ENCODE measurements around the gene GPR25.

The GPR25 gene

DNA sequence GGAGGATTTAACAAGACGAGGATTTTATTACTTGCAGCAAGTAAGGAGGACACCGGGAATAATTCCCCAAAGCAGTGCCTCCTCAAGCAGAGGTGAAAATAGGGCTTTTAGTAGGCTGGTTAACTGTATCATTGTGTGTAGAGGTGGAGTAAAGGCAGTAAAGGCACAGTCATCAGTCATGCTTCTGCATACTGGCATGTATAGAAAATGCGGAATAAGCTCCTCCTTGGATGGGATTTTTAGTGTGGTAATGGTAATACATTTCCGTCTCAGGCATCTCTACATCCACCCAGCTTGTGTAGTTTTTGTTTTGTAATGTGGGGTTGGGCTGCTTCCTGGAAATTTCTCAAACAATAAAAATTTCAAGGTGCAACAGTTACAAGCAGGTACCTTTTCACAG, 27.4 kb upstream of the GPR25 start:
- no peak for DNase-seq (ENCODE audit: extremely low read depth, low read depth)
- TF ChIP-seq, protein P1, sequence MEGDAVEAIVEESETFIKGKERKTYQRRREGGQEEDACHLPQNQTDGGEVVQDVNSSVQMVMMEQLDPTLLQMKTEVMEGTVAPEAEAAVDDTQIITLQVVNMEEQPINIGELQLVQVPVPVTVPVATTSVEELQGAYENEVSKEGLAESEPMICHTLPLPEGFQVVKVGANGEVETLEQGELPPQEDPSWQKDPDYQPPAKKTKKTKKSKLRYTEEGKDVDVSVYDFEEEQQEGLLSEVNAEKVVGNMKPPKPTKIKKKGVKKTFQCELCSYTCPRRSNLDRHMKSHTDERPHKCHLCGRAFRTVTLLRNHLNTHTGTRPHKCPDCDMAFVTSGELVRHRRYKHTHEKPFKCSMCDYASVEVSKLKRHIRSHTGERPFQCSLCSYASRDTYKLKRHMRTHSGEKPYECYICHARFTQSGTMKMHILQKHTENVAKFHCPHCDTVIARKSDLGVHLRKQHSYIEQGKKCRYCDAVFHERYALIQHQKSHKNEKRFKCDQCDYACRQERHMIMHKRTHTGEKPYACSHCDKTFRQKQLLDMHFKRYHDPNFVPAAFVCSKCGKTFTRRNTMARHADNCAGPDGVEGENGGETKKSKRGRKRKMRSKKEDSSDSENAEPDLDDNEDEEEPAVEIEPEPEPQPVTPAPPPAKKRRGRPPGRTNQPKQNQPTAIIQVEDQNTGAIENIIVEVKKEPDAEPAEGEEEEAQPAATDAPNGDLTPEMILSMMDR (IDR thresholded peaks at IDR 0.05; ENCODE audit: low read depth, low read length), result no peak

DNA sequence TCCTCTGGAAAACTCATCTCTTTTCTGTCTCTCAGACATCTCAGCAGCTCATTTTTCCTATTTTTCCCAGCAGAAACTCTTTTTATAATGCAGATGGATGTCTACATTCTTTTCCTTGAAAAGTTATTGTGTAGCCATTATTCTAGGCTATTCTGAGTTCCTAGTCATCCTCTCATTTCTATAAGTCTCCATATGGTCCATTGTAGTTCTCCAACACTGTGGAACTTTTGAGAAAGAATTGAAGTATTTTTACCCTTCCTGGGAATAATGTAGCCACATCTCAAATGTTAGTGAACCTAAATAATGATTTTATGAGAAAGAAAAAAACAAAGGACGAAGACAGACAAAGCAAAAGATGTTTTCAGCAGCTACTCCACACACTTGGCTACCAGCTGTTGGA, 26.4 kb upstream of the GPR25 start:
- TF ChIP-seq, protein P1 (IDR thresholded peaks at IDR 0.05; ENCODE audit: low read depth, low read length), result no peak
- no peak for DNase-seq (ENCODE audit: extremely low read depth, low read depth)

DNA sequence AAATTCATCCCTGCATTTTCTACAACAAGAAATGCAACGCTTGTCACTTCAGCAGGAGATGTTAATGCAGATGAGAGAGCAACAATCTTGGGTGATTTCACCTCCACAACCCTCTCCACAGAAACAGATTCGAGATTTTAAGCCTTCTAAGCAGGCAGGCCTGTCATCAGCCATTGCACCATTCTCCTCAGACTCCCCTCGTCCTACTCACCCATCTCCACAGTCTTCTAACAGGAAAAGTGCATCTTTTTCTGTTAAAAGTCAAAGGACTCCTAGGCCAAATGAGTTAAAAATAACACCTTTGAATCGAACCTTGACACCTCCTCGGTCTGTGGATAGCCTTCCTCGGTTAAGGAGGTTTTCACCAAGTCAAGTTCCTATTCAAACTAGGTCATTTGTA, 23.4 kb upstream of the GPR25 start:
- TF ChIP-seq, protein P1 (IDR thresholded peaks at IDR 0.05; ENCODE audit: low read depth, low read length), result no peak
- DNase-seq (ENCODE audit: extremely low read depth, low read depth), result no peak

DNA sequence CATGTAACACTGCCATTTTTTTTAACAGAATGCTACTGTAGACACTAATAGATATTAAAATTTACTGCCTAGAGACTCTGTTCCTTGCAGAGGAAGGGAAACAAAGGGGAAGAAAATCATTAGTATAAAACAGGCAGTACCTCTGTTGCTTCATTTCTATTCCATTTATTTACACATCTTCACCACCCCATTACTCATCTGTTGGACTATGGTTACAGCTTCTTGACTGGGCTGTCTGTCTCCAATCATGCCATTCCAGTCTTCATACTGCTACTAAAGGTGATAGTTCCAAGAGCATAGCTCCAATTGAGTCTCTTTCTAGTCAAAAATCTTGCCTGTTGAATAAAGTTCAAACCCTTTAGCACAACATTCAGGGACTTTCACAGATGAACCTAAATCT, 22.2 kb upstream of the GPR25 start:
- no peak for DNase-seq (ENCODE audit: extremely low read depth, low read depth)
- TF ChIP-seq, protein P1 (IDR thresholded peaks at IDR 0.05; ENCODE audit: low read depth, low read length), result no peak

DNA sequence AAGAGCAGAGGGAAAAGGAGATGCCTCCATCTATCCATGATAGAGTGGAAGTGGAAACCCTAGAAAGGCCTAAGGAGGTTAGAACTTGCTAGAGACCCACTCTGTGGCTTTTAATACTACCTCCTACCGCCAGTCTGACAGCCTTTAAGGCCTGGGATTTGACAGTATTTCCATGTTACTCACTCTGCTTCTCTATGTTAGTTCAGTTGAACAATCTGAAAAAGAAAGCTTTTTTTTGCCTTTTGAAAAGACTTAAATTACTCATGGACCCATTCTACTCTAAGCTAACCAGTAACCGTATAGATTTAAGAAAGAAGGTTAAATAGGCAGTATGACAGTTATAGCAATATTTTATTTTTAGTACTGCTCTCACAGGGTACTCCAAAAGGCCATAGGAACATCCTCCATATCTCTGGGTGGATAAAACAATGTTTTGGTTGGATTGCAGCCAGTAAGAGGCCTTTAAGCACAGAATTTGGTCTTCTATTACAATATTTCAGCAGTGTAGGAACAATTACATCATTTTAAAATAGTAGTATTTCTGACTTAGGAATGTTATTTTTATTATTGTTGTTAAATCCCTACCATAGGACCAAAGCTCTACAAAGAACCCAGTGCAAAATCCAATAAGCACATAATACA, 15.9 kb upstream of the GPR25 start:
- TF ChIP-seq, protein P1 (IDR thresholded peaks at IDR 0.05; ENCODE audit: low read depth, low read length), result no peak
- peak; percentile 23 for DNase-seq (ENCODE audit: extremely low read depth, low read depth)

DNA sequence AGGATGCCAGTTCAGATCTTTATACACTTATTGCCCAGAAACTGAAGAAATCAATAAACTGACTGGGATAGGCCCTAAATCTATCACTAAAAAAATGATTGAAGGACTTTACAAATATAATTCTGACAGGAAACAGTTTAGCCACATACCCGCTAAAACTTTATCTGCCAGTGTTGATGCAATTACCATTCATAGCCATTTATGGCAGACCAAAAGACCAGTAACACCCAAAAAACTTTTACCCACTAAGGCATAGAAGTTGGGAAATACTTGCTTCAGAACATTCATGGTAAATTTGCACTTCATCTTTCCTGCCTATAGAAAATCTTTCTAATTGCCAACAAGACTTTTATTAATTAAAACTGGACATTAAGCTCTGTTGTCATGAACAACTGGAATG, 15.0 kb upstream of the GPR25 start:
- no peak for DNase-seq (ENCODE audit: extremely low read depth, low read depth)
- TF ChIP-seq, protein P1 (IDR thresholded peaks at IDR 0.05; ENCODE audit: low read depth, low read length), result no peak

DNA sequence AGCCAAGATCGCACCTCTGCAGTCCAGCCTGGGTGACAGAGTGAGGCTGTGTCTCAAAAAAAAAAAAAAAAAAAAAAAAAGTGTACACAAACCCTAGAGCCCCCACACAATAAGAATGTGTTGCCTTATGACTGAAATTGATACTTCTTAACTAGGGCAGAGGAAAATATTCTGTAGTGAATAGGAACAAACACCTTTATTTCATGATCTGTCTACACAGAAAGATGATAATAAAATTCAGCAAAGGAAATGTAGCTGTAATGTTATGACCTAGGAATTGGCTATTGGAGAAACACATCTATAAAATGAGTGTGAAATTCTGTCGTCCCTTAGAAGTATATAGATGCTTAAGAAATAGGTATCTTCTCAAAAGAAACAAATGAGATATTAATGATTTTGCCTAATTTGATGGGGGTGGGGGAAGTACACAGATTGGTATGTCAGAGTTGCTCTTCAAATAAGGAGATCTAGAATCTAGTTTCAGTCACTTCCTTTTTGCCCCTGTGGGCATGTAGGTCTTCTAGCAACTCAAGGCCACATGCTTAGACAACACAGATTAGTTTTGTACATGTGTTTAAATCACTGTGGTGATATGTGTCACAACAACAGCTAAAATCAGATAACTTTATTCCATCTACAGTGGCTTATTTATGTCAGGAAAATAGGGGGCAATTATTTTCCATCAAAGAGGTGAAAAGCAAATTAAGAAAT, 10.7 kb upstream of the GPR25 start:
- TF ChIP-seq, protein P1 (IDR thresholded peaks at IDR 0.05; ENCODE audit: low read depth, low read length), result no peak
- DNase-seq (ENCODE audit: extremely low read depth, low read depth), result no peak
